GM12874 (cell line): ENCODE measurements around the gene QPCTL.

Experiments
- CTCF ChIP-seq: IDR thresholded peaks from 2 replicates; pipeline ENCODE4 v1.5.1; 2011; ENCODE audit warnings: low read depth, mild to moderate bottlenecking, control low read depth, low read length, moderate library complexity; ENCODE audit not compliant: insufficient read depth

QPCTL gene

GRCh38 chr19:45747513-45747912 is 55.0 kb downstream of the QPCTL start:
- no peak for TF ChIP-seq CTCF

- TF ChIP-seq CTCF: no peak
Observed at GRCh38 chr19:45752639-45753038, 60.2 kb downstream of the QPCTL start.

GRCh38 chr19:45753548-45753947 is 61.1 kb downstream of the QPCTL start:
- TF ChIP-seq CTCF: 0 out of 2 replicates have a peak, but pooled peaks have one; percentile 5
